ENCODE results near the gene APOL1.

The APOL1 gene

GRCh38 chr22:36294801-36295200, 41.9 kb downstream of the APOL1 start:
- DNase-seq = no peak

GRCh38 chr22:36295247-36295646, 42.3 kb downstream of the APOL1 start:
- DNase-seq = no peak

- no peak for DNase-seq
These were observed 43.8 kb downstream of the APOL1 start for GRCh38 chr22:36296690-36297089.

- DNase-seq = no peak
These were observed 44.6 kb downstream of the APOL1 start for GRCh38 chr22:36297568-36297967.

- DNase-seq = no peak
These were observed 45.2 kb downstream of the APOL1 start for GRCh38 chr22:36298118-36298517.

GRCh38 chr22:36298601-36299000, 45.7 kb downstream of the APOL1 start:
- DNase-seq = no peak

GRCh38 chr22:36299295-36299694, 46.4 kb downstream of the APOL1 start:
- DNase-seq = no peak

GRCh38 chr22:36299911-36300310, 47.0 kb downstream of the APOL1 start:
- DNase-seq = no peak

GRCh38 chr22:36300396-36301212, 47.7 kb downstream of the APOL1 start:
- no peak for DNase-seq

- peak; percentile 85 for DNase-seq
These were observed 48.5 kb downstream of the APOL1 start for GRCh38 chr22:36301384-36301828.

GRCh38 chr22:36301851-36302250, 48.9 kb downstream of the APOL1 start:
- DNase-seq = no peak

GRCh38 chr22:36302439-36303114, 49.6 kb downstream of the APOL1 start:
- DNase-seq = no peak

- no peak for DNase-seq
These were observed 50.2 kb downstream of the APOL1 start for GRCh38 chr22:36303115-36303467.

GRCh38 chr22:36303874-36304273, 50.9 kb downstream of the APOL1 start:
- DNase-seq = no peak

GRCh38 chr22:36304429-36304828, 51.5 kb downstream of the APOL1 start:
- no peak for DNase-seq

- no peak for DNase-seq
These were observed 52.9 kb downstream of the APOL1 start for GRCh38 chr22:36305813-36306212.

- DNase-seq = no peak
These were observed 53.3 kb downstream of the APOL1 start for GRCh38 chr22:36306227-36306626.

GRCh38 chr22:36308880-36309279, 55.9 kb downstream of the APOL1 start:
- DNase-seq = no peak

- no peak for DNase-seq
These were observed 58.6 kb downstream of the APOL1 start for GRCh38 chr22:36311386-36312085.

GRCh38 chr22:36315325-36315724, 62.4 kb downstream of the APOL1 start:
- DNase-seq = no peak

GRCh38 chr22:36316419-36316818, 63.5 kb downstream of the APOL1 start:
- DNase-seq = no peak

Data from CD4-positive, alpha-beta T cell treated with Interleukin-17A for 1 hour (primary cell).